Sigmoid colon (tissue), 4 donors: Measurements from ENCODE around the gene PLP2.
A peak's percentile ranks its signal among the peaks of the same experiment; 100 is the strongest.

Source experiments
- EP300 ChIP-seq, 4 donors: sonication (generic); formaldehyde crosslinking; IDR thresholded peaks; one replicate each; pipeline ENCODE4 v1.6.1; 2017; ENCODE audit warnings: antibody characterized with exemption in 4 of 4
- POLR2A ChIP-seq, 2 donors: fragments of 450-650 bp; IDR thresholded peaks; one replicate each; pipeline ENCODE4 v1.6.1; 2016; ENCODE audit warnings: antibody characterized with exemption in 2 of 2, mild to moderate bottlenecking in 2 of 2, moderate library complexity in 2 of 2
- POLR2AphosphoS5 ChIP-seq, 4 donors: sonication (generic); formaldehyde crosslinking; IDR thresholded peaks; one replicate each; pipeline ENCODE4 v1.6.1; 2017; ENCODE audit warnings: antibody characterized with exemption in 4 of 4
- TF ChIP-seq, protein P1 (sequence below), 4 experiments: fragments of 450-650 bp in 3 of 4; fragments of 200-600 bp in 1 of 4; IDR thresholded peaks; one replicate each; pipeline ENCODE4 v1.5.1; 2016 to 2019; ENCODE audit warnings: antibody characterized with exemption in 4 of 4, mild to moderate bottlenecking in 3 of 4, moderate library complexity in 2 of 4

- TF ChIP-seq, protein P1, sequence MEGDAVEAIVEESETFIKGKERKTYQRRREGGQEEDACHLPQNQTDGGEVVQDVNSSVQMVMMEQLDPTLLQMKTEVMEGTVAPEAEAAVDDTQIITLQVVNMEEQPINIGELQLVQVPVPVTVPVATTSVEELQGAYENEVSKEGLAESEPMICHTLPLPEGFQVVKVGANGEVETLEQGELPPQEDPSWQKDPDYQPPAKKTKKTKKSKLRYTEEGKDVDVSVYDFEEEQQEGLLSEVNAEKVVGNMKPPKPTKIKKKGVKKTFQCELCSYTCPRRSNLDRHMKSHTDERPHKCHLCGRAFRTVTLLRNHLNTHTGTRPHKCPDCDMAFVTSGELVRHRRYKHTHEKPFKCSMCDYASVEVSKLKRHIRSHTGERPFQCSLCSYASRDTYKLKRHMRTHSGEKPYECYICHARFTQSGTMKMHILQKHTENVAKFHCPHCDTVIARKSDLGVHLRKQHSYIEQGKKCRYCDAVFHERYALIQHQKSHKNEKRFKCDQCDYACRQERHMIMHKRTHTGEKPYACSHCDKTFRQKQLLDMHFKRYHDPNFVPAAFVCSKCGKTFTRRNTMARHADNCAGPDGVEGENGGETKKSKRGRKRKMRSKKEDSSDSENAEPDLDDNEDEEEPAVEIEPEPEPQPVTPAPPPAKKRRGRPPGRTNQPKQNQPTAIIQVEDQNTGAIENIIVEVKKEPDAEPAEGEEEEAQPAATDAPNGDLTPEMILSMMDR (IDR thresholded peaks at IDR 0.05): peak in 2 of 4 experiments; percentile 23 to 76
- TF ChIP-seq POLR2A (IDR thresholded peaks at IDR 0.05) (no peak), POLR2AphosphoS5 (IDR thresholded peaks at IDR 0.05) (peak in 3 of 4 donors; percentile 27 to 75 (median 69)), EP300 (IDR thresholded peaks at IDR 0.05) (no peak)
Measured at GRCh38 chrX:49163555-49164419, 7.9 kb upstream of the PLP2 start.
